H1 (cell line): ENCODE results near the gene ITPR1.

Experiments
- CREB1 ChIP-seq: IDR thresholded peaks from 2 replicates; pipeline ENCODE4 v1.6.1; 2012; ENCODE audit warnings: inconsistent platforms
- EZH2 ChIP-seq: fragments of 200-600 bp; sonication (generic); IDR thresholded peaks from 2 replicates; pipeline ENCODE4 v1.7.1; 2012; ENCODE audit warnings: low read depth, mild to moderate bottlenecking, moderate library complexity, low read length, inconsistent platforms; ENCODE audit not compliant: severe bottlenecking
- GABPA ChIP-seq: IDR thresholded peaks from 2 replicates; pipeline ENCODE4 v1.6.1; 2011; ENCODE audit warnings: mild to moderate bottlenecking, low read length, moderate library complexity, borderline replicate concordance; ENCODE audit not compliant: insufficient read depth
- JUND ChIP-seq: IDR thresholded peaks from 2 replicates; pipeline ENCODE4 v1.6.1; 2011; ENCODE audit warnings: mild to moderate bottlenecking, improper control_type of control experiment, low read length
- RXRA ChIP-seq: IDR thresholded peaks from 2 replicates; pipeline ENCODE4 v1.6.1; 2011; ENCODE audit warnings: low read depth, mild to moderate bottlenecking, low read length, moderate library complexity; ENCODE audit not compliant: insufficient read depth
- SP2 ChIP-seq: IDR thresholded peaks from 2 replicates; pipeline ENCODE4 v1.6.1; 2012; ENCODE audit warnings: mild to moderate bottlenecking, low read length, inconsistent platforms
- TAF7 ChIP-seq: optimal IDR thresholded peaks from 2 replicates; pipeline ENCODE3; 2011; ENCODE audit warnings: low read depth, mild to moderate bottlenecking, inconsistent platforms, low read length, moderate library complexity, borderline replicate concordance
- TF ChIP-seq, protein P1 (sequence below): IDR thresholded peaks from 2 replicates; pipeline ENCODE4 v1.6.1; 2011; ENCODE audit warnings: low read depth, mild to moderate bottlenecking, low read length; ENCODE audit not compliant: insufficient read depth

DNA sequence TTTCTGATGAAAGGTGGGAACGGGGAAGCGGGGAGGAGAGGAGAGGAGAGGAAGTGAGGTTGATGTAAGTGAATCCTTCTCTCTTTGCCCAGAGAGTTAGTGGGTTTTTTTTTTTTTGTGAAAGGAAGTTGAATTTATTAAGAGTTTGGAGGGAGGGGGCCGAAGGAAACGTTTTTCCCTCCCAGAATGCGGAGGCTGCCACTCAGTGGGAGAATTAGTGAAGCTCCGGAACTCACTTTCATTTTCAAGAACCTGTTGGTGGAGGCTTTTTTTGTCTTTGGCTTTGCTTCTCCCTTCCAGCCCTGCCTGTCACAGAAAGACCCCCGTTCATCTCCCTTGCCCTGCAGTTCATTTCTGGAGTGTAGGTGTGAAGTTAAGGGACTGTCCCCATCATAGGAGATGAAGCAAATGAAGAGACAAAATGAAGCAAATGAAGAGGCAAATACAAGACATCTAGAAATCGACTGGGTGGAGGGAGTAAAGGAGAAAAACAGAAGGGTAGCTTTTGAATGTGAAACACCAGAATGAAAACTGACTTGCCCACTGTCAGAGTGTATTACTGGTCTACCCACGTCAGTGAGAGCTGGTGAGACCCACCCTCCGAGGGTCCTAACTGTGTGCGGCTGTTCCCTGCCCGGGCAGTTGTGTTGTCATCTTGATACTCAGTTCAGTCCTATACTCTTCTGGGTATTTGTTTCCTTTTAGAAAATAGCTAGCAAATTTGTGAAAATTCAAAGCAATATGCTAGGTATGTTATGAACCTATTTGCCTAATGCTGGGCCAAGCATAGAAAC is 91.5 kb downstream of the ITPR1 start:
- TF ChIP-seq GABPA (no peak), EZH2 (no peak), JUND (no peak), RXRA (no peak), TAF7 (no peak), SP2 (no peak), CREB1 (no peak)
- TF ChIP-seq, protein P1, sequence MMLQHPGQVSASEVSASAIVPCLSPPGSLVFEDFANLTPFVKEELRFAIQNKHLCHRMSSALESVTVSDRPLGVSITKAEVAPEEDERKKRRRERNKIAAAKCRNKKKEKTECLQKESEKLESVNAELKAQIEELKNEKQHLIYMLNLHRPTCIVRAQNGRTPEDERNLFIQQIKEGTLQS: no peak
